IPS-20b (cell line): ENCODE results near the gene C3orf52.
A peak's percentile ranks its signal among the peaks of the same experiment; 100 is the strongest.
"Not testable (repeated sequence)": the region's sequence is repeated elsewhere in the genome, so short reads cannot be mapped to it uniquely, and the experiment has no call there.

Experiments
- H3K27ac ChIP-seq: one replicate; pipeline ENCODE4 v1.5.1; 2013; ENCODE audit warnings: low read length
- H3K27me3 ChIP-seq: 2 replicates; pipeline ENCODE4 v1.6.1; 2013; ENCODE audit warnings: mild to moderate bottlenecking, low read length, inconsistent platforms; ENCODE audit not compliant: insufficient read depth
- H3K36me3 ChIP-seq: 2 replicates; pipeline ENCODE4 v1.6.1; 2013; ENCODE audit warnings: low read depth, mild to moderate bottlenecking, inconsistent platforms, low read length, moderate library complexity; ENCODE audit not compliant: insufficient read depth
- H3K4me1 ChIP-seq: 2 replicates; pipeline ENCODE4 v1.6.1; 2013; ENCODE audit warnings: mild to moderate bottlenecking, control low read depth, inconsistent platforms, low read length, moderate library complexity; ENCODE audit not compliant: insufficient read depth
- H3K4me3 ChIP-seq: 2 replicates; pipeline ENCODE4 v1.5.1; 2013; ENCODE audit warnings: mild to moderate bottlenecking, low read length, inconsistent platforms
- H3K9ac ChIP-seq: 2 replicates; pipeline ENCODE4 v1.6.1; 2013; ENCODE audit warnings: low read depth, mild to moderate bottlenecking, inconsistent platforms, low read length, moderate library complexity
- H3K9me3 ChIP-seq: 2 replicates; pipeline ENCODE4 v1.6.1; 2013; ENCODE audit warnings: mild to moderate bottlenecking, low read depth, low read length, inconsistent platforms; ENCODE audit not compliant: insufficient read depth

The C3orf52 gene

GRCh38 chr3:112059497-112059896, 26.7 kb upstream of the C3orf52 start:
- no peaks in the 10 kb centered on the region for H3K9me3 ChIP-seq
- no peak overlapping the region for H3K4me3 ChIP-seq
- no peaks in the 10 kb centered on the region for H3K27me3 ChIP-seq
- H3K9ac ChIP-seq, result no peak overlapping the region
- no peaks in the 10 kb centered on the region for H3K36me3 ChIP-seq
- H3K27ac ChIP-seq, result no peak overlapping the region
- no peaks in the 10 kb centered on the region for H3K4me1 ChIP-seq

- no peak overlapping the region for H3K27ac ChIP-seq
- no peaks in the 10 kb centered on the region for H3K27me3 ChIP-seq
- no peak overlapping the region for H3K4me3 ChIP-seq
- H3K4me1 ChIP-seq, result no peaks in the 10 kb centered on the region
- H3K36me3 ChIP-seq, result no peaks in the 10 kb centered on the region
- no peak overlapping the region for H3K9ac ChIP-seq
- H3K9me3 ChIP-seq, result no peaks in the 10 kb centered on the region
Measured at GRCh38 chr3:112061152-112061551, 25.0 kb upstream of the C3orf52 start.

GRCh38 chr3:112072387-112073060, 13.7 kb upstream of the C3orf52 start:
- H3K9me3 ChIP-seq, H3K27ac ChIP-seq, H3K9ac ChIP-seq, H3K4me1 ChIP-seq, H3K4me3 ChIP-seq, H3K36me3 ChIP-seq, H3K27me3 ChIP-seq: not testable (repeated sequence)

- no peaks in the 10 kb centered on the region for H3K27me3 ChIP-seq
- H3K36me3 ChIP-seq, result no peaks in the 10 kb centered on the region
- no peak overlapping the region for H3K4me3 ChIP-seq
- no peak overlapping the region for H3K9ac ChIP-seq
- H3K9me3 ChIP-seq, result no peaks in the 10 kb centered on the region
- H3K4me1 ChIP-seq, result peaks cover 4% of the 10 kb centered on the region; the same call in 1 of the 2 replicates
- H3K27ac ChIP-seq, result no peak overlapping the region
Measured at GRCh38 chr3:112074006-112074405, 12.2 kb upstream of the C3orf52 start.

- Histone ChIP-seq H3K9ac (no peak overlapping the region), H3K4me1 (peaks cover 4% of the 10 kb centered on the region; the same call in 1 of the 2 replicates), H3K27me3 (no peaks in the 10 kb centered on the region), H3K4me3 (no peak overlapping the region), H3K36me3 (no peaks in the 10 kb centered on the region), H3K27ac (no peak overlapping the region), H3K9me3 (no peaks in the 10 kb centered on the region)
Measured at GRCh38 chr3:112074616-112075497, 11.3 kb upstream of the C3orf52 start.

GRCh38 chr3:112078125-112079083, 7.8 kb upstream of the C3orf52 start:
- Histone ChIP-seq H3K9ac (no peak overlapping the region), H3K4me3 (no peak overlapping the region), H3K27ac (no peak overlapping the region), H3K4me1 (peaks cover 4% of the 10 kb centered on the region; the same call in 1 of the 2 replicates), H3K27me3 (no peaks in the 10 kb centered on the region), H3K9me3 (no peaks in the 10 kb centered on the region), H3K36me3 (no peaks in the 10 kb centered on the region)

GRCh38 chr3:112083239-112083638, 3.0 kb upstream of the C3orf52 start:
- Histone ChIP-seq H3K27ac (no peak overlapping the region), H3K9ac (no peak overlapping the region), H3K9me3 (no peaks in the 10 kb centered on the region), H3K27me3 (peaks cover 31% of the 10 kb centered on the region), H3K4me1 (peaks cover 10% of the 10 kb centered on the region), H3K36me3 (no peaks in the 10 kb centered on the region), H3K4me3 (no peak overlapping the region)

GRCh38 chr3:112084980-112085705, 1.0 kb upstream of the C3orf52 start:
- H3K4me3 ChIP-seq, result peak overlapping the region; percentile 89; the same call in 1 of the 2 replicates
- no peak overlapping the region for H3K27ac ChIP-seq
- peaks cover 10% of the 10 kb centered on the region for H3K4me1 ChIP-seq
- peaks cover 31% of the 10 kb centered on the region for H3K27me3 ChIP-seq
- no peaks in the 10 kb centered on the region for H3K9me3 ChIP-seq
- H3K9ac ChIP-seq, result no peak overlapping the region
- no peaks in the 10 kb centered on the region for H3K36me3 ChIP-seq

GRCh38 chr3:112085735-112086075, 484 bp upstream of the C3orf52 start:
- Histone ChIP-seq H3K9ac (peak overlapping the region; percentile 47; the same call in 1 of the 2 replicates), H3K27me3 (peaks cover 31% of the 10 kb centered on the region), H3K4me3 (peak overlapping the region; percentile 89), H3K9me3 (no peaks in the 10 kb centered on the region), H3K27ac (no peak overlapping the region), H3K4me1 (peaks cover 10% of the 10 kb centered on the region), H3K36me3 (no peaks in the 10 kb centered on the region)

- no peak overlapping the region for H3K27ac ChIP-seq
- peaks cover 10% of the 10 kb centered on the region for H3K4me1 ChIP-seq
- no peaks in the 10 kb centered on the region for H3K36me3 ChIP-seq
- peak overlapping the region; percentile 89 for H3K4me3 ChIP-seq
- peak overlapping the region; percentile 75; the same call in 1 of the 2 replicates for H3K9ac ChIP-seq
- H3K27me3 ChIP-seq, result peaks cover 31% of the 10 kb centered on the region
- H3K9me3 ChIP-seq, result no peaks in the 10 kb centered on the region
Measured at GRCh38 chr3:112086875-112087524, 811 bp downstream of the C3orf52 start.
